A673 (cell line): ENCODE data around the gene GPR68.

Source experiments
- CTCF ChIP-seq: fragments of 300-800, 200-600 bp; sonication (generic); conservative IDR thresholded peaks from 2 replicates; pipeline ENCODE4 v1.5.1; 2017; ENCODE audit warnings: low read depth, mild to moderate bottlenecking, antibody characterized with exemption, low read length, moderate library complexity, mixed read lengths
- EZH2 ChIP-seq: fragments of 200-600 bp; sonication (generic); IDR thresholded peaks from 2 replicates; pipeline ENCODE4 v1.6.1; 2017; ENCODE audit warnings: borderline replicate concordance, low read depth, mild to moderate bottlenecking, mixed read lengths, antibody characterized with exemption, low read length; ENCODE audit not compliant: poor library complexity, severe bottlenecking

DNA sequence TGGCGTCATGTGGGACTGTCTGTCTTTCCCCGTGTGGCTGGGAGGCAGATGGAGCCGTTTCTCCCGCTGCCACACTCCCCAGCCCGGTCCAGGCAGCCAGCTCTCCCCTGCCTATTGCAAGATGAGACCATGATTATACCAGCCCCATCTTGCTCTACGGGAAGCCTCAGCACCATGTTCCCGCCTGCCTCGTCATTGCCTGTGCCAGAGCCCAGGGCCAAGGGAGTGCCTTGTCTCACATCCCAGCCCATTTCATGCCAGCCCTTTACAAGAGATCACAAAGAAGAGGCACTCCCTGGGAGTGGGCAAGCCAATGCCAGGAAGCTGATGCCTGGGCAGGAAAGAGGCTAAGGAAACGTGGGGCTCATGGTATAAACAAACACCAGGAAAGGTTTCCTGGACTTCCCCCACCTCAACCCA lies 23.9 kb downstream of the GPR68 start:
- TF ChIP-seq CTCF (no peak), EZH2 (no peak)
